K562 (cell line): ENCODE measurements around the gene UNC119. TPM values are rescaled to one million over a fixed set of nuclear protein-coding genes. Genes with fewer than 3 reads are reported as not detected.

Experiments used
- ATAC-seq: fragments of 200-7000 bp; cut with Tn5 transposase; 3 replicates; pipeline ENCODE4 v1.9.1; 2020; ENCODE audit warnings: moderate library complexity
- BruUV-seq: library from RNA; stranded (reverse); fragments of 400-500 nt; replicated peaks from 2 replicates; lab custom pipeline; 2021; lab: Mats Ljungman, UMichigan
- CTCF ChIA-PET: fragments of 300-600 bp; formaldehyde crosslinking; extraction: SDS; loops from one replicate; lab custom pipeline; 2021; ENCODE audit warnings: low intra/inter-chr PET ratio; lab: Yijun Ruan, JAX
- POLR2A ChIA-PET: fragments of 300-600, 350-650 bp; sonication (Branson Sonifier 250); formaldehyde crosslinking; extraction: SDS; loops from one replicate; lab custom pipeline; 2021; ENCODE audit warnings: antibody characterized with exemption, inconsistent platforms; lab: Yijun Ruan, JAX
- DNase-seq, 4 experiments: peaks; one replicate each; pipeline versions ENCODE4 v3.0.0 to v3.0.0-alpha.2; 2011 to 2018; ENCODE audit warnings: low spot score in 3 of 4, mixed read lengths in 3 of 4; ENCODE audit errors: extremely low read depth in 1 of 4
- FAIRE-seq: peaks from 2 replicates; lab custom pipeline; 2011; peaks lifted over from hg19 to GRCh38; lab: Jason Lieb, UNC
- H2AFZ ChIP-seq: 2 replicates; pipeline ENCODE4 v1.6.0; 2011; ENCODE audit warnings: low read depth, low read length, control low read depth, inconsistent platforms
- H3K27ac ChIP-seq: fragments of 200-600 bp; 3 replicates; pipeline ENCODE4 v1.8.0; 2011; ENCODE audit warnings: low read depth, mild to moderate bottlenecking, control low read depth, inconsistent platforms, low read length, moderate library complexity, mixed read lengths; ENCODE audit errors: extremely low read depth
- H3K27me3 ChIP-seq, 2 experiments: fragments of 300-600 bp in 1 of 2; 2 replicates in 1 of 2; 3 replicates in 1 of 2; pipeline versions ENCODE4 v1.6.0 to v1.8.0; 2011; ENCODE audit warnings: inconsistent platforms in 2 of 2, low read length in 2 of 2, mild to moderate bottlenecking in 1 of 2, mixed read lengths in 1 of 2, moderate library complexity in 1 of 2; ENCODE audit not compliant: control insufficient read depth in 2 of 2, insufficient read depth in 2 of 2
- H3K36me3 ChIP-seq: fragments of 300-600 bp; 3 replicates; pipeline ENCODE4 v1.8.0; 2011; ENCODE audit warnings: mild to moderate bottlenecking, low read length, inconsistent platforms; ENCODE audit not compliant: control insufficient read depth, insufficient read depth
- H3K4me1 ChIP-seq, 2 experiments: fragments of 200-600 bp in 1 of 2; replicated peaks in 1 of 2; 2 replicates in 1 of 2; 3 replicates in 1 of 2; pipeline versions ENCODE4 v1.5.1 to v1.8.0; 2011; ENCODE audit warnings: inconsistent platforms in 2 of 2, low read length in 2 of 2, mild to moderate bottlenecking in 1 of 2, mixed read lengths in 1 of 2, moderate library complexity in 1 of 2; ENCODE audit not compliant: control insufficient read depth in 2 of 2, insufficient read depth in 2 of 2
- H3K4me2 ChIP-seq: 2 replicates; pipeline ENCODE4 v1.6.1; 2011; ENCODE audit warnings: low read length, control low read depth, inconsistent platforms, mixed read lengths; ENCODE audit not compliant: insufficient read depth
- H3K4me3 ChIP-seq: fragments of 200-600 bp; sonication (generic), shearing (Covaris generic); 2 replicates; pipeline ENCODE4 v1.5.1; 2016; ENCODE audit warnings: control low read depth, inconsistent platforms
- H3K79me2 ChIP-seq: fragments of 200-600 bp; 3 replicates; pipeline ENCODE4 v1.8.0; 2011; ENCODE audit warnings: low read length, inconsistent platforms; ENCODE audit not compliant: control insufficient read depth, insufficient read depth
- H3K9ac ChIP-seq, 2 experiments: 2 replicates each; pipeline versions ENCODE4 v1.6.0 to v1.6.1; 2011; ENCODE audit warnings: low read depth in 2 of 2, low read length in 2 of 2, control low read depth in 1 of 2, inconsistent platforms in 1 of 2, mild to moderate bottlenecking in 1 of 2, mixed read lengths in 1 of 2; ENCODE audit not compliant: insufficient read depth in 1 of 2
- H3K9me1 ChIP-seq: one replicate; pipeline ENCODE4 v1.6.0; 2011; ENCODE audit warnings: inconsistent platforms, mild to moderate bottlenecking, low read length, moderate library complexity; ENCODE audit not compliant: control insufficient read depth, insufficient read depth
- H3K9me3 ChIP-seq: replicated peaks from 2 replicates; pipeline ENCODE4 v1.5.1; 2011; ENCODE audit warnings: low read depth, low read length, inconsistent platforms; ENCODE audit not compliant: control insufficient read depth, insufficient read depth
- H4K20me1 ChIP-seq: replicated peaks from 2 replicates; pipeline ENCODE4 v1.6.1; 2011; ENCODE audit warnings: low read length, inconsistent platforms, mixed read lengths; ENCODE audit not compliant: control insufficient read depth, insufficient read depth
- BCOR ChIP-seq: fragments of 450-650 bp; IDR thresholded peaks from 2 replicates; pipeline ENCODE4 v1.6.1; 2016
- CC2D1A ChIP-seq: fragments of 450-650 bp; IDR thresholded peaks from 2 replicates; pipeline ENCODE4 v1.6.1; 2017; ENCODE audit warnings: mild to moderate bottlenecking
- KDM1A ChIP-seq, 2 experiments: fragments of 450-650 bp; IDR thresholded peaks; 2 replicates each; pipeline ENCODE4 v1.6.1; 2016; ENCODE audit warnings: mild to moderate bottlenecking in 2 of 2
- RBM25 ChIP-seq: fragments of 200-400 bp; formaldehyde crosslinking; IDR thresholded peaks from 2 replicates; pipeline ENCODE4 v1.6.1; 2018; ENCODE audit warnings: low read length, low read depth, moderate library complexity; ENCODE audit not compliant: severe bottlenecking
- RCOR1 ChIP-seq, 2 experiments: IDR thresholded peaks; 2 replicates each; pipeline ENCODE4 v1.6.1; 2012; ENCODE audit warnings: low read depth in 2 of 2, low read length in 2 of 2, borderline replicate concordance in 1 of 2, improper control_type of control experiment in 1 of 2
- SMARCA5 ChIP-seq: fragments of 450-650 bp; IDR thresholded peaks from 2 replicates; pipeline ENCODE4 v1.6.1; 2016
- TAF7 ChIP-seq: fragments of 450-650 bp; IDR thresholded peaks from 2 replicates; pipeline ENCODE4 v1.6.1; 2016; ENCODE audit warnings: missing genetic modification characterization, missing compliant biosample characterization
- TRIM24 ChIP-seq, 2 experiments: fragments of 450-650 bp; IDR thresholded peaks; 2 replicates each; pipeline ENCODE4 v1.6.1; 2016
- ZFP36 ChIP-seq: fragments of 150-350 bp; IDR thresholded peaks from 2 replicates; pipeline ENCODE4 v1.6.1; 2018; ENCODE audit warnings: low read length, low read depth; ENCODE audit not compliant: partially characterized antibody
- ZNF766 ChIP-seq: fragments of 200-800 bp; sonication (Bioruptor generic); conservative IDR thresholded peaks from 2 replicates; pipeline ENCODE4 v1.6.1; 2016; ENCODE audit warnings: missing genetic modification characterization, missing compliant biosample characterization
- WGBS: fragments of 100-300 bp; shearing (Covaris generic); methylation state at CpG from one replicate; pipeline ENCODE4 v1.1.6; 2016; ENCODE audit warnings: low coverage, mixed read lengths; ENCODE audit not compliant: insufficient coverage; ENCODE audit errors: missing lambda C conversion rate; 5-methylcytosine and 5-hydroxymethylcytosine counted together
- in situ Hi-C: fragments of 300-500 bp; cut with MboI; formaldehyde crosslinking; loops from 4 replicates; pipeline ENCODE4 v1.15.0; 2018; ENCODE audit warnings: inconsistent platforms, mixed read lengths
- intact Hi-C: fragments of 100-400 bp; cut with micrococcal nuclease; formaldehyde crosslinking; loops from 2 replicates; pipeline ENCODE4 v1.14.2; 2022
- polyA plus RNA-seq, 8 experiments: library from polyadenylated mRNA; depleted of rRNA in 4 of 8; stranded (reverse) in 5 of 8; unstranded in 3 of 8; fragments of >200 nt; fragmentation: Nextera tagmentation in 2 of 8; fragmentation: Illumina TruSeq in 1 of 8; extraction: Ambion mirVana in 2 of 8; extraction: Trizol in 1 of 8; gene quantifications; 2 replicates each; pipeline versions ENCODE4 v1.2.1 to v1.2.3, GENCODE V29; 2011 to 2014; ENCODE audit warnings: inconsistent platforms in 1 of 8, missing spikeins in 1 of 8
- total RNA-seq, 7 experiments: library from RNA; depleted of rRNA in 6 of 7; stranded (reverse); fragments of >200 nt in 6 of 7; fragmentation: Illumina TruSeq in 2 of 7; extraction: Trizol in 2 of 7; gene quantifications; 2 replicates each; pipeline versions ENCODE4 v1.2.1 to v1.2.3, GENCODE V29; 2011 to 2021; ENCODE audit warnings: low replicate concordance in 1 of 7
- TF ChIP-seq, protein P1 (sequence below): fragments of 250-450 bp; sonication (Bioruptor Pico); IDR thresholded peaks from 2 replicates; pipeline ENCODE4 v1.8.0; 2022; ENCODE audit warnings: inconsistent platforms

UNC119 gene
- total and polyA plus RNA-seq, 9 of the 15 experiments (the other 6 are each of a cell fraction or from before 2014, with no cell fraction given), result 0.37 to 47.7 (median 16.3) TPM

DNA sequence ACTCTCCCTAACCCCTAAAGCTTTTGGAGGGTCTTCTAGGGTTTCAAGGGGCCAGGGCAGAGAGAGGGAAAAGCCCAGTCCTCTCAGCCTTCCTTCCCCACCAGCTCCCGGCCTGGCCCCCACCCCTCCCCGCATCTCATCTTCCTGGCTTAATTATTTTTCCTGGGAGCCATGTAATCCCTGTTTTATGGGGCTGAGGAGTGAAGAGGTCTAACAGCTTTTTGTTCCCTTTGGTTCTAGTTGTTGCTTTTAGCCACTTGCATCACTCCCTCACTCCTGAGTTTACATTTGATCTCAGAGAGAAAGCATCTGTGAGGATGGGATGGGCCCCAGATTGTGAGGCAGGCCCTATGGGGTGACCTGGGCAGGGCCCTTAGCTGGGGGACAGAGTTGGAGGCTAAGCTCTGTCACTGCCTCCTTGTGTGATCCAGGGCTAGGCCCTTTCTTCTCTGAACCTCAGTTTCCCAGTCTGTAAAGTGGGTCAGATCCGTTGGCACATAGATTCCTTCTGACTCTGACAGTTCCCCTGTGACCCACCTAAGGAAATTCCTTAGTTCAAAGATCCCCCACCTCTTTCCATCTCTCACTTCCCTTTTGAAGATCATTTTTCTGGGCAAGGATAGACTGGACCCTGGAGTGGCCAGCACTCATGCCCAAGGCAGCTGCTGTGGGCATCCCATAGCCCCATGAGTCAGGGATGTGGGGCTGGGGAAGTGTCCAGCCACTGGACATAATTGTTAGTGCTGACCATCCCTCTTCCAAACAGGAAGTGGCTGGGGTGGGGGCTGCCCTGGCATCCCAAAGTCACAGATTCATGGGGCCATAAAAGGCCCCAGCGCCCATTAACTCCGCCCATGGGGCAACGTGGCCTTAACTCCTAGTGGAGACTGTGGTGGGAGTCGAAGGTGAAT, 20.1 kb downstream of the UNC119 start:
- ChIA-PET POLR2A (interaction anchor here (0.6 to 1.5 kb wide), 3 partner anchors 18 to 64 kb away, joined by 3 to 6 read pairs (median 4); no protein-coding TSS in a partner anchor), CTCF (no interaction called here)
- no peaks in the 10 kb centered on the region for H3K9me3 ChIP-seq
- intact Hi-C loops (no loop called here), in situ Hi-C loops (no loop called here)
- no peaks in the 10 kb centered on the region for H3K79me2 ChIP-seq
- no peaks in the 10 kb centered on the region for H3K36me3 ChIP-seq
- TF ChIP-seq TAF7 (tag) (no peak), RBM25 (peak; percentile 58), CC2D1A (no peak)
- DNase-seq (no peak), FAIRE-seq (no peak), ATAC-seq (no peak)
- H3K9me1 ChIP-seq, result no peaks in the 10 kb centered on the region
- no peak overlapping the region for H3K4me2 ChIP-seq
- WGBS, result 0% methylated on average over 6 of the region's 7 CpGs
- H3K27me3 ChIP-seq, result peaks cover 5 to 35% of the 10 kb centered on the region in 2 experiments; a peak in 4 of 5 replicates
- no peak overlapping the region for H2AFZ ChIP-seq
- H4K20me1 ChIP-seq, result 0 out of 2 replicates have a peak, but pooled peaks cover 13% of the 10 kb centered on the region
- H3K9ac ChIP-seq, result no peak overlapping the region
- no peak overlapping the region for H3K27ac ChIP-seq
- no TSS peak for BruUV-seq
- no peak overlapping the region for H3K4me3 ChIP-seq
- H3K4me1 ChIP-seq, result peaks cover 10 to 25% of the 10 kb centered on the region in 2 experiments; a peak in 4 of 5 replicates

DNA sequence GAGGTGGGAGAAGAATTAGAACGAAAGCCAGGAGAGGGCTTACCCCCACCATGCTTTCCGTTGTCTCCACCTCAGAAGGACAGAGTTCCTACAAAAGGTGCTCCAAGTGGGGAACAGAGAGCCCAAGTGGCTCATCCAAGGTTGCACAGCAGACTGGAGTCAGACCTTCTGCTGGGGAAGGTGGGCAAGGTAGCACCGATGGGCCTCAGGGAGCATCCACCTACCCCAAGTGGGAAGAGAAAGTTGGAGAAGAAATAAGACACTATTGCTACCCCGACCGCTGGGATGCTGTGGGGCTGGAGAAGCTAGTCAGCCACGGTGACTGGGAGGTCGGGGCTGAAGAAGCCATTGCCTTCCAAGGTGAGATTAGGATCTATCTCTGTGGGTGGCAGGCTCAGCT, 21.5 kb downstream of the UNC119 start:
- Histone ChIP-seq H3K36me3 (no peaks in the 10 kb centered on the region), H3K4me2 (no peak overlapping the region), H4K20me1 (0 out of 2 replicates have a peak, but pooled peaks cover 11% of the 10 kb centered on the region), H3K79me2 (no peaks in the 10 kb centered on the region), H3K4me1 (peaks cover 18 to 38% of the 10 kb centered on the region in 2 experiments; a peak in 4 of 5 replicates), H3K27me3 (peaks cover 5 to 27% of the 10 kb centered on the region in 2 experiments; a peak in 3 of 5 replicates), H3K9me3 (peaks cover 8% of the 10 kb centered on the region), H3K9ac (peak overlapping the region in 1 of 2 experiments; percentile 16; a peak in 1 of 4 replicates), H3K27ac (no peak overlapping the region), H2AFZ (no peak overlapping the region), H3K9me1 (no peaks in the 10 kb centered on the region), H3K4me3 (no peak overlapping the region)
- TF ChIP-seq ZNF766 (CRISPR knock-in tag), result no peak
- TF ChIP-seq ZFP36, result peak; percentile 82
- TF ChIP-seq BCOR, result peak; percentile 89
- TF ChIP-seq, protein P1, sequence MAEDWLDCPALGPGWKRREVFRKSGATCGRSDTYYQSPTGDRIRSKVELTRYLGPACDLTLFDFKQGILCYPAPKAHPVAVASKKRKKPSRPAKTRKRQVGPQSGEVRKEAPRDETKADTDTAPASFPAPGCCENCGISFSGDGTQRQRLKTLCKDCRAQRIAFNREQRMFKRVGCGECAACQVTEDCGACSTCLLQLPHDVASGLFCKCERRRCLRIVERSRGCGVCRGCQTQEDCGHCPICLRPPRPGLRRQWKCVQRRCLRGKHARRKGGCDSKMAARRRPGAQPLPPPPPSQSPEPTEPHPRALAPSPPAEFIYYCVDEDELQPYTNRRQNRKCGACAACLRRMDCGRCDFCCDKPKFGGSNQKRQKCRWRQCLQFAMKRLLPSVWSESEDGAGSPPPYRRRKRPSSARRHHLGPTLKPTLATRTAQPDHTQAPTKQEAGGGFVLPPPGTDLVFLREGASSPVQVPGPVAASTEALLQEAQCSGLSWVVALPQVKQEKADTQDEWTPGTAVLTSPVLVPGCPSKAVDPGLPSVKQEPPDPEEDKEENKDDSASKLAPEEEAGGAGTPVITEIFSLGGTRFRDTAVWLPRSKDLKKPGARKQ, result no peak
- peak; percentile 62; the same call in 1 of the 2 replicates for TF ChIP-seq SMARCA5
- peak; percentile 32 to 66; a peak in 3 of 4 replicates for TF ChIP-seq KDM1A (IDR thresholded peaks at IDR 0.05)
- 0 out of 4 replicates have a peak, but pooled peaks of 1 of the 2 experiments have one; percentile 22 for TF ChIP-seq RCOR1 (IDR thresholded peaks at IDR 0.05; ENCODE audit: borderline replicate concordance in 1 of 2, low read depth in 2 of 2, low read length in 2 of 2)
- peak; percentile 54 for TF ChIP-seq RBM25
- TF ChIP-seq TRIM24 (IDR thresholded peaks at IDR 0.05), result no peak
- BruUV-seq, result no TSS peak
- 0% methylated on average over 7 of the region's 7 CpGs for WGBS
- POLR2A ChIA-PET, result interaction anchor here (0.6 to 1.5 kb wide), 3 partner anchors 20 to 394 kb away, joined by 3 to 6 read pairs (median 3); no protein-coding TSS in a partner anchor
- intact Hi-C loops (no loop called here), in situ Hi-C loops (no loop called here)
- FAIRE-seq (no peak), DNase-seq (no peak), ATAC-seq (no peak)
- CTCF ChIA-PET, result no interaction called here
